GDM1 (cell line): ENCODE measurements around the gene MYMK.

ENCODE experiments used
- DNase-seq: peaks from one replicate; lab custom pipeline; 2025; lab: John Stamatoyannopoulos, UW

Gene MYMK

DNA sequence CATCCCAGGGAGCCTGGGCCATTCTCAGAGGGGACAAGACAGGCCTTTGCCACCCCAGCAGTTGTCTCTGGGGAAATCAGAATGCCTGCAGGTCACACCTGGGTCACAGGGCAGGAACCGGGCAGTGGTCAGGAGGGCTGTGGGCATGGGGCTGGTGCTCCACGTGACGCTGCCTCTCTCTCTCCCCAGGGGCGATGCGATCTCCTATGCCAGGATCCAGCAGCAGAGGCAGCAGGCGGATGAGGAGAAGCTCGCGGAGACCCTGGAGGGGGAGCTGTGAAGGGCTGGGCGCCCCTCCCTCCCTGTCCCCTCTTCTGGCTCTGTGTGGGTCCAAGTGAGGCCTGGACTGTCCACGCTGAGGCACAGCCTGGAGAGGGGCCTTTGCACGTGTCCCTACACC, 56.4 kb downstream of the MYMK start:
- no peak for DNase-seq

GRCh38 chr9:133467101-133467500, 57.7 kb downstream of the MYMK start:
- no peak for DNase-seq

DNA sequence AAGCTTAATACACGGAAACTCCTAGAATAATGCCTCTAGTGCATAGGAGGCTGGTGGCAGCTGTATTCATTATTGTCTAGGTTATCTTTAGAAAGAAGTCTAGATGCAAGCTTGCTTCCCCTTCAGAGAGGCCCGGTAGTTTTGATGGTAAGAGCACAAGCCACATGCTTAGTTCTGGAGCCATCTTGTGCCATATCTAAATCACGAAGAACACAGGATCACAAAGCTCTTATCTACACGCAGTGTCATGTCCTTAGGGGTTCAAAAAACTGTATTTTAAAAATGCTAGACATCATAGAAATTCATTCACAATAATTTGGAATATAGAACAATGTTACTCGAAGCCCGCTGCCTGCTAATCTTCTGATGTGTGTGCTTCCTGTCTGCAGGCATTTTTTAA, 58.8 kb downstream of the MYMK start:
- no peak for DNase-seq

GRCh38 chr9:133464638-133465037, 60.1 kb downstream of the MYMK start:
- DNase-seq = no peak
